ENCODE data around the gene ACAA1. TPM values are rescaled to one million over a fixed set of nuclear protein-coding genes. Genes with fewer than 3 reads are reported as not detected.
A peak's percentile ranks its signal among the peaks of the same experiment; 100 is the strongest.

Gene ACAA1
- total RNA-seq (33.3 TPM), polyA plus RNA-seq (75.2 TPM)
- long read RNA-seq, donor 1, partial matches to known transcripts: 0 of 1 reads
- long read RNA-seq, donor 1, other reads (novel, unspliced or antisense): 0 of 1 reads
- long read RNA-seq, donor 2, transcript ACAA1-217 (3 exons, 580 nt): minor isoform, 5 of 73 reads
- long read RNA-seq, donor 2, transcript ACAA1-202 (12 exons, 1,785 nt): major isoform, 27 of 73 reads
- long read RNA-seq, donor 2, transcript ACAA1-203 (10 exons, 1,944 nt): minor isoform, 6 of 73 reads
- long read RNA-seq, donor 2, transcript ACAA1-215 (3 exons, 876 nt): minor isoform, 9 of 73 reads
- long read RNA-seq, donor 2, partial matches to known transcripts: 26 of 73 reads
- long read RNA-seq, donor 2, other reads (novel, unspliced or antisense): 0 of 73 reads
- long read RNA-seq, donor 3, transcript ACAA1-202 (12 exons, 1,785 nt): major isoform, 18 of 51 reads
- long read RNA-seq, donor 3, transcript ACAA1-215 (3 exons, 876 nt): minor isoform, 7 of 51 reads
- long read RNA-seq, donor 3, partial matches to known transcripts: 18 of 51 reads
- long read RNA-seq, donor 3, other reads (novel, unspliced or antisense): 6 of 51 reads
- long read RNA-seq, donor 4, partial matches to known transcripts: 0 of 4 reads
- long read RNA-seq, donor 4, other reads (novel, unspliced or antisense): 0 of 4 reads
- long read RNA-seq, donor 5, transcript ACAA1-215 (3 exons, 876 nt): minor isoform, 8 of 62 reads
- long read RNA-seq, donor 5, transcript ACAA1-202 (12 exons, 1,785 nt): major isoform, 33 of 62 reads
- long read RNA-seq, donor 5, transcript ACAA1-203 (10 exons, 1,944 nt): minor isoform, 8 of 62 reads
- long read RNA-seq, donor 5, partial matches to known transcripts: 12 of 62 reads
- long read RNA-seq, donor 5, other reads (novel, unspliced or antisense): 0 of 62 reads
- long read RNA-seq, donor 6, transcript ACAA1-215 (3 exons, 876 nt): minor isoform, 7 of 33 reads
- long read RNA-seq, donor 6, transcript ACAA1-202 (12 exons, 1,785 nt): major isoform, 15 of 33 reads
- long read RNA-seq, donor 6, partial matches to known transcripts: 7 of 33 reads
- long read RNA-seq, donor 6, other reads (novel, unspliced or antisense): 0 of 33 reads
- long read RNA-seq, donor 7, transcript ACAA1-202 (12 exons, 1,785 nt): major isoform, 9 of 17 reads
- long read RNA-seq, donor 7, partial matches to known transcripts: 7 of 17 reads
- long read RNA-seq, donor 7, other reads (novel, unspliced or antisense): 0 of 17 reads
- long read RNA-seq, donor 8, transcript ACAA1-202 (12 exons, 1,785 nt): major isoform, 7 of 7 reads
- long read RNA-seq, donor 8, partial matches to known transcripts: 0 of 7 reads
- long read RNA-seq, donor 8, other reads (novel, unspliced or antisense): 0 of 7 reads
- long read RNA-seq, donor 9, transcript ACAA1-202 (12 exons, 1,785 nt): major isoform, 5 of 9 reads
- long read RNA-seq, donor 9, partial matches to known transcripts: 0 of 9 reads
- long read RNA-seq, donor 9, other reads (novel, unspliced or antisense): 0 of 9 reads
- long read RNA-seq, donor 10, transcript ACAA1-202 (12 exons, 1,785 nt): major isoform, 6 of 65 reads
- long read RNA-seq, donor 10, partial matches to known transcripts: 37 of 65 reads
- long read RNA-seq, donor 10, other reads (novel, unspliced or antisense): 21 of 65 reads

GRCh38 chr3:38136777-38137614, at the start of gene ACAA1:
Gene ACAA1 (minus strand): TSS chr3:38137127. CDS start chr3:38137035, 92 bp downstream.
- Histone ChIP-seq H3K27me3 (ENCODE audit: control insufficient read depth in 2 of 2, insufficient read depth in 1 of 2, low read length in 1 of 2) (no peaks in the 10 kb centered on the region), H3K4me1 (ENCODE audit: control insufficient read depth in 2 of 2, insufficient read depth in 2 of 2, low read length in 2 of 2) (peaks cover 27 to 42% of the 10 kb centered on the region in 2 donors), H3K36me3 (ENCODE audit: control insufficient read depth in 2 of 2, insufficient read depth in 2 of 2, low read length in 1 of 2) (peaks cover 39 to 45% of the 10 kb centered on the region in 2 donors), H3K9me3 (ENCODE audit: control insufficient read depth in 2 of 2, insufficient read depth in 1 of 2, low read length in 1 of 2) (no peaks in the 10 kb centered on the region), H3K27ac (ENCODE audit: low read depth in 1 of 2, low read length in 1 of 2) (peak within 1 kb of the TSS; percentile 90 to 94), H3K4me3 (ENCODE audit: low read length in 2 of 2) (peak within 1 kb of the TSS; percentile 93 to 96)
- WGBS: under 1% methylated on average over 66 of the region's 66 CpGs
- peak; percentile 94 to 98 (median 96) for DNase-seq (ENCODE audit: low read depth in 6 of 9, low spot score in 9 of 9)

- no peak for DNase-seq (ENCODE audit: low read depth in 6 of 9, low spot score in 9 of 9)
- Histone ChIP-seq H3K9me3 (ENCODE audit: control insufficient read depth in 2 of 2, insufficient read depth in 1 of 2, low read length in 1 of 2) (no peaks in the 10 kb centered on the region), H3K27ac (ENCODE audit: low read depth in 1 of 2, low read length in 1 of 2) (peak overlapping the region in 1 of 2 donors; percentile 18), H3K36me3 (ENCODE audit: control insufficient read depth in 2 of 2, insufficient read depth in 2 of 2, low read length in 1 of 2) (peaks cover 3 to 7% of the 10 kb centered on the region in 2 donors), H3K4me3 (ENCODE audit: low read length in 2 of 2) (no peak overlapping the region), H3K27me3 (ENCODE audit: control insufficient read depth in 2 of 2, insufficient read depth in 1 of 2, low read length in 1 of 2) (no peaks in the 10 kb centered on the region), H3K4me1 (ENCODE audit: control insufficient read depth in 2 of 2, insufficient read depth in 2 of 2, low read length in 2 of 2) (peaks cover 16 to 17% of the 10 kb centered on the region in 2 donors)
- 65% methylated on average over 2 of the region's 2 CpGs for WGBS
Measured at GRCh38 chr3:38177181-38177580, 40.3 kb upstream of the ACAA1 start.

- 90% methylated on average over 5 of the region's 5 CpGs for WGBS
- Histone ChIP-seq H3K36me3 (ENCODE audit: control insufficient read depth in 2 of 2, insufficient read depth in 2 of 2, low read length in 1 of 2) (peaks cover 3 to 7% of the 10 kb centered on the region in 2 donors), H3K4me3 (ENCODE audit: low read length in 2 of 2) (no peak overlapping the region), H3K27me3 (ENCODE audit: control insufficient read depth in 2 of 2, insufficient read depth in 1 of 2, low read length in 1 of 2) (no peaks in the 10 kb centered on the region), H3K9me3 (ENCODE audit: control insufficient read depth in 2 of 2, insufficient read depth in 1 of 2, low read length in 1 of 2) (no peaks in the 10 kb centered on the region), H3K4me1 (ENCODE audit: control insufficient read depth in 2 of 2, insufficient read depth in 2 of 2, low read length in 2 of 2) (peaks cover 17 to 21% of the 10 kb centered on the region in 2 donors), H3K27ac (ENCODE audit: low read depth in 1 of 2, low read length in 1 of 2) (no peak overlapping the region)
- DNase-seq (ENCODE audit: low read depth in 6 of 9, low spot score in 9 of 9): peak in 4 of 9 donors; percentile 16 to 29 (median 20)
Measured at GRCh38 chr3:38173834-38174418, 37.0 kb upstream of the ACAA1 start.

- no peaks in the 10 kb centered on the region for H3K36me3 ChIP-seq (ENCODE audit: control insufficient read depth in 2 of 2, insufficient read depth in 2 of 2, low read length in 1 of 2)
- WGBS: 97% methylated on average over 2 of the region's 2 CpGs
- DNase-seq (ENCODE audit: low read depth in 6 of 9, low spot score in 9 of 9): no peak
- no peak overlapping the region for H3K4me3 ChIP-seq (ENCODE audit: low read length in 2 of 2)
- peaks cover 24 to 30% of the 10 kb centered on the region in 2 donors for H3K4me1 ChIP-seq (ENCODE audit: control insufficient read depth in 2 of 2, insufficient read depth in 2 of 2, low read length in 2 of 2)
- no peaks in the 10 kb centered on the region for H3K27me3 ChIP-seq (ENCODE audit: control insufficient read depth in 2 of 2, insufficient read depth in 1 of 2, low read length in 1 of 2)
- H3K27ac ChIP-seq (ENCODE audit: low read depth in 1 of 2, low read length in 1 of 2): no peak overlapping the region
- H3K9me3 ChIP-seq (ENCODE audit: control insufficient read depth in 2 of 2, insufficient read depth in 1 of 2, low read length in 1 of 2): no peaks in the 10 kb centered on the region
Measured at GRCh38 chr3:38171622-38172021, 34.7 kb upstream of the ACAA1 start.

GRCh38 chr3:38170722-38171121, 33.8 kb upstream of the ACAA1 start:
- no peak for DNase-seq (ENCODE audit: low read depth in 6 of 9, low spot score in 9 of 9)
- Histone ChIP-seq H3K9me3 (ENCODE audit: control insufficient read depth in 2 of 2, insufficient read depth in 1 of 2, low read length in 1 of 2) (no peaks in the 10 kb centered on the region), H3K4me1 (ENCODE audit: control insufficient read depth in 2 of 2, insufficient read depth in 2 of 2, low read length in 2 of 2) (peaks cover 29 to 34% of the 10 kb centered on the region in 2 donors), H3K27me3 (ENCODE audit: control insufficient read depth in 2 of 2, insufficient read depth in 1 of 2, low read length in 1 of 2) (no peaks in the 10 kb centered on the region), H3K27ac (ENCODE audit: low read depth in 1 of 2, low read length in 1 of 2) (no peak overlapping the region), H3K4me3 (ENCODE audit: low read length in 2 of 2) (no peak overlapping the region), H3K36me3 (ENCODE audit: control insufficient read depth in 2 of 2, insufficient read depth in 2 of 2, low read length in 1 of 2) (no peaks in the 10 kb centered on the region)
- 96% methylated on average over 4 of the region's 4 CpGs for WGBS

GRCh38 chr3:38169027-38169317, 32.0 kb upstream of the ACAA1 start:
- H3K27ac ChIP-seq (ENCODE audit: low read depth in 1 of 2, low read length in 1 of 2): no peak overlapping the region
- peaks cover 28 to 37% of the 10 kb centered on the region in 2 donors for H3K4me1 ChIP-seq (ENCODE audit: control insufficient read depth in 2 of 2, insufficient read depth in 2 of 2, low read length in 2 of 2)
- no peak for DNase-seq (ENCODE audit: low read depth in 6 of 9, low spot score in 9 of 9)
- 81% methylated on average over 1 of the region's 1 CpG for WGBS
- H3K4me3 ChIP-seq (ENCODE audit: low read length in 2 of 2): no peak overlapping the region
- H3K27me3 ChIP-seq (ENCODE audit: control insufficient read depth in 2 of 2, insufficient read depth in 1 of 2, low read length in 1 of 2): no peaks in the 10 kb centered on the region
- peaks cover 0 to 3% of the 10 kb centered on the region in 2 donors for H3K9me3 ChIP-seq (ENCODE audit: control insufficient read depth in 2 of 2, insufficient read depth in 1 of 2, low read length in 1 of 2)
- no peaks in the 10 kb centered on the region for H3K36me3 ChIP-seq (ENCODE audit: control insufficient read depth in 2 of 2, insufficient read depth in 2 of 2, low read length in 1 of 2)

- 98% methylated on average over 4 of the region's 4 CpGs for WGBS
- no peaks in the 10 kb centered on the region for H3K36me3 ChIP-seq (ENCODE audit: control insufficient read depth in 2 of 2, insufficient read depth in 2 of 2, low read length in 1 of 2)
- H3K4me3 ChIP-seq (ENCODE audit: low read length in 2 of 2): no peak overlapping the region
- DNase-seq (ENCODE audit: low read depth in 6 of 9, low spot score in 9 of 9): no peak
- H3K4me1 ChIP-seq (ENCODE audit: control insufficient read depth in 2 of 2, insufficient read depth in 2 of 2, low read length in 2 of 2): peaks cover 24 to 34% of the 10 kb centered on the region in 2 donors
- H3K27me3 ChIP-seq (ENCODE audit: control insufficient read depth in 2 of 2, insufficient read depth in 1 of 2, low read length in 1 of 2): no peaks in the 10 kb centered on the region
- no peak overlapping the region for H3K27ac ChIP-seq (ENCODE audit: low read depth in 1 of 2, low read length in 1 of 2)
- peaks cover 0 to 3% of the 10 kb centered on the region in 2 donors for H3K9me3 ChIP-seq (ENCODE audit: control insufficient read depth in 2 of 2, insufficient read depth in 1 of 2, low read length in 1 of 2)
Measured at GRCh38 chr3:38168151-38169026, 31.5 kb upstream of the ACAA1 start.

Data from thymus (tissue), 14 donors.